AG04449 (cell line): ENCODE data around the gene OMA1.
"Not testable (repeated sequence)": the region's sequence is repeated elsewhere in the genome, so short reads cannot be mapped to it uniquely, and the experiment has no call there.

Experiments
- CTCF ChIA-PET: fragments of 350-600 bp; formaldehyde crosslinking; extraction: SDS; loops from one replicate; lab custom pipeline; 2021; ENCODE audit warnings: antibody characterized with exemption; lab: Yijun Ruan, JAX
- POLR2A ChIA-PET: fragments of 400-600, 350-600 bp; formaldehyde crosslinking; extraction: SDS; loops from one replicate; lab custom pipeline; 2020; ENCODE audit warnings: antibody characterized with exemption, inconsistent platforms; lab: Yijun Ruan, JAX
- DNase-seq: peaks from one replicate; pipeline ENCODE4 v3.0.0-alpha.2; 2010; ENCODE audit warnings: low read depth, low spot score
- H3K4me3 ChIP-seq: 2 replicates; pipeline ENCODE4 v1.5.1; 2011; ENCODE audit warnings: low read depth, mild to moderate bottlenecking, control low read depth, low read length
- TF ChIP-seq, protein P1 (sequence below): IDR thresholded peaks from one replicate; pipeline ENCODE4 v1.5.1; 2011; ENCODE audit warnings: mild to moderate bottlenecking, moderate library complexity, low read length, control low read depth, inconsistent platforms; ENCODE audit not compliant: insufficient read depth; ENCODE audit errors: missing control alignments

Gene OMA1

GRCh38 chr1:58561633-58562032 lies 15.1 kb upstream of the OMA1 start:
- no peak overlapping the region for H3K4me3 ChIP-seq
- ChIA-PET POLR2A (no interaction called here), CTCF (interaction anchor here (1.4 to 1.9 kb wide), 2 partner anchors 15 to 91 kb away, joined by 6 to 10 read pairs; partner anchors contain the start of gene OMA1)
- DNase-seq = no peak
- TF ChIP-seq, protein P1, sequence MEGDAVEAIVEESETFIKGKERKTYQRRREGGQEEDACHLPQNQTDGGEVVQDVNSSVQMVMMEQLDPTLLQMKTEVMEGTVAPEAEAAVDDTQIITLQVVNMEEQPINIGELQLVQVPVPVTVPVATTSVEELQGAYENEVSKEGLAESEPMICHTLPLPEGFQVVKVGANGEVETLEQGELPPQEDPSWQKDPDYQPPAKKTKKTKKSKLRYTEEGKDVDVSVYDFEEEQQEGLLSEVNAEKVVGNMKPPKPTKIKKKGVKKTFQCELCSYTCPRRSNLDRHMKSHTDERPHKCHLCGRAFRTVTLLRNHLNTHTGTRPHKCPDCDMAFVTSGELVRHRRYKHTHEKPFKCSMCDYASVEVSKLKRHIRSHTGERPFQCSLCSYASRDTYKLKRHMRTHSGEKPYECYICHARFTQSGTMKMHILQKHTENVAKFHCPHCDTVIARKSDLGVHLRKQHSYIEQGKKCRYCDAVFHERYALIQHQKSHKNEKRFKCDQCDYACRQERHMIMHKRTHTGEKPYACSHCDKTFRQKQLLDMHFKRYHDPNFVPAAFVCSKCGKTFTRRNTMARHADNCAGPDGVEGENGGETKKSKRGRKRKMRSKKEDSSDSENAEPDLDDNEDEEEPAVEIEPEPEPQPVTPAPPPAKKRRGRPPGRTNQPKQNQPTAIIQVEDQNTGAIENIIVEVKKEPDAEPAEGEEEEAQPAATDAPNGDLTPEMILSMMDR = no peak

DNA sequence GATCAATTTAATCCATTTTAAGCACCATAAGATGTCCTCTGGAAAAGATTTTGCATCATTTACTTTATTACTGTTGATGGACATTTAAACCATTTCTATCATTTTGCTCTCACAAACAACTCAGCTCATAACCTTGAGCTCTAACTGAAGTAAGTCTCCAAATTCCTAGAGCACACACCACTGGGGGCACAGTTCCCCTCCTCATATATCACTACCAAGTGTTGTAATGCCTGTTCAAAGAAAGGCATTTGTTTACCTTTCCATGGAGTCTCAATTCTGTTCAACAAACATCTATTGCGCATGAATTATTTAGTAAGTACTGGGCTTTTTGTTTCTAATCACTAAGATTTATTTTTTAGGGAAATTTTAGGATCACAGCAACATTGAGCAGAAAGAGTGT lies 8.9 kb upstream of the OMA1 start:
- ChIA-PET POLR2A (no interaction called here), CTCF (no interaction called here)
- no peak overlapping the region for H3K4me3 ChIP-seq
- no peak for DNase-seq
- TF ChIP-seq, protein P1 = no peak

DNA sequence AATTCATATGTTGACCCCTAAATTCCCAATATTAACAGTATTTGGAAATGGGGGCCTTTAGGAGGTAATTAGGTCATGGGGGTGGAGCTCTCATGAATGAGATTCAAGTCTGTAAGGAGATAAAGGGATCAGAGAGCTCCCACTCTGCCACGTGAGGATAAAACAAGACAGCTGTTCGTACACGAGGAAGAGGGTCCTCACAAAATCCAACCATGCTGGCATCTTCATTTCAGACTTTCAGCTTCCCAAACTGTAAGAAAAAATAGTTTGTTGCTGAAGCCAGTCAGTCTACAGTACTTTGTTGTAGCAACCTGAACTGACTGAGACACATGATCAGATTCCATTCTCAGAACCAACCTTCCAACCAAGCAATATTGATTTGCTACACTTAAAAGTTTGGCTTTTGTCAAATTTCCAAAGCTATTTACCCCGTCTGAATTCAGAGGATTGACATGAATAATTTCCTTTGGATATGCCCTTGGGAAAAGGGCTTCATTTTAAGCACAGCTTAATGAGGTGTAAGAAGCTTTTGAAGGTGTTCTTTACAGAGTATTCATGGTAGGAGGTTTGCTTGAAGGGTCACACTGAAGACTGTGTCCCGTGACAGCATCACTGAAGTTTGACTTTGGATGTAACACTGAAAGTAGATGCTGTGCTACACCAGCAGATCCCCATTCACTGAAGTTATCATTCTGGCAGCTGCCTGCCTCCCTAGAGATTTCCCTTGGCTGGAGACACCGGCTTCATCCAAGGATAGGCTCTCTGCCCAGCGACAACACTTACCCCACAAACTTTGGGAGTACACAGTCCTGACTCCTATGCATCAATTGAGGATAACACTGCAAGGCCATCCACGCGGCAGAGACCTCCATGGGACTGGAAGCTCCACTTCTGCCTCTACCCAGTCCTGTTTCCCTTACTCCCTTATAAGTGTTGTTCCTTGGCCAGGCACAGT lies 4.9 kb upstream of the OMA1 start:
- TF ChIP-seq, protein P1 = no peak
- H3K4me3 ChIP-seq = no peak overlapping the region
- CTCF ChIA-PET = interaction anchor here (0.6 to 1.4 kb wide), 2 partner anchors 9 to 1652 kb away, joined by 3 to 5 read pairs; no protein-coding TSS in a partner anchor
- POLR2A ChIA-PET = no interaction called here
- DNase-seq = no peak

- CTCF ChIA-PET = interaction anchor here (0.8 to 5.9 kb wide), 7 partner anchors 8 to 103 kb away, joined by 3 to 65 read pairs (median 4); no protein-coding TSS in a partner anchor
- H3K4me3 ChIP-seq, POLR2A ChIA-PET, DNase-seq: not testable (repeated sequence)
Observed at GRCh38 chr1:58549291-58549690, 2.8 kb upstream of the OMA1 start.

DNA sequence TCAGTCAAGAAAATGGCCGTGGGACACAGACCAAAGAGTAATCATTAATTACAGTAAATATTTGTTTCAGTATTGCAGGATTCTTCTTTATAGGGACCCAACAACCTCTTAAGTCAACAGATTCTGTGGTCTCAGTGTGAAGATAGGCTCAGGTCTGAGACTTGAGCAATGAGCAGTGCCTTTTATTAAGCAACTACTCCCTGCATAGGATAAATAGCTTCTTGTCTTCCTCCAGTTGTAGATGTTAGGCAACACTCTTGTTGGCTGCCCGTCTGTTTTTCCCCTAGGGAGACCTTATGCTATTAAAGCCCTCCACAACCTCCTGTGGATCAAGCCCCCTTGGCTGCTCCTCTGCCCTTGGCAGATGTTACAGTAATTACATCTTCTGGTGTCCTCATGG lies 1.8 kb upstream of the OMA1 start:
- CTCF ChIA-PET = interaction anchor here (0.9 to 5.9 kb wide), 10 partner anchors 9 to 384 kb away, joined by 3 to 65 read pairs (median 4); no protein-coding TSS in a partner anchor
- POLR2A ChIA-PET = no interaction called here
- DNase-seq = no peak
- TF ChIP-seq, protein P1 = no peak
- H3K4me3 ChIP-seq = no peak overlapping the region

GRCh38 chr1:58545591-58546519 lies 671 bp downstream of the OMA1 start:
- DNase-seq = no peak
- POLR2A ChIA-PET = interaction anchor here (0.6 to 1.0 kb wide), 2 partner anchors 107 to 325 kb away, joined by 3 read pairs; no protein-coding TSS in a partner anchor

More at GRCh38 chr1:58545591-58546519, 671 bp downstream of the OMA1 start:
- H3K4me3 ChIP-seq = peak overlapping the region; percentile 77
- TF ChIP-seq, protein P1 = no peak
- CTCF ChIA-PET = interaction anchor here (0.7 to 5.9 kb wide), 20 partner anchors 7 to 382 kb away, joined by 3 to 65 read pairs (median 5); no protein-coding TSS in a partner anchor
